Upper lobe of left lung (tissue), 6 donors: ENCODE data around the gene TSC22D1. TPM values are rescaled to one million over a fixed set of nuclear protein-coding genes. Genes with fewer than 3 reads are reported as not detected.

Source experiments
- ATAC-seq, 2 donors: fragments of 200-7000 bp; cut with Tn5 transposase; one replicate each; pipeline ENCODE4 v1.9.1; 2022; ENCODE audit warnings: mild to moderate bottlenecking in 2 of 2, moderate library complexity in 2 of 2; ENCODE audit not compliant: low FRiP score in 2 of 2
- DNase-seq, 2 donors: peaks; one replicate each; pipeline ENCODE4 v3.0.0-alpha.2; 2019 to 2020
- H3K27ac ChIP-seq, 4 donors: fragments of 200-600 bp; sonication (generic); one replicate each; pipeline ENCODE4 v1.5.1; 2016 to 2019
- H3K27me3 ChIP-seq, 4 donors: fragments of 200-600 bp; sonication (generic); one replicate each; pipeline ENCODE4 v1.5.1; 2017 to 2019
- H3K36me3 ChIP-seq, 4 donors: fragments of 200-600 bp; sonication (generic); one replicate each; pipeline ENCODE4 v1.5.1; 2016 to 2019
- H3K4me1 ChIP-seq, 4 donors: fragments of 200-600 bp; sonication (generic); one replicate each; pipeline ENCODE4 v1.5.1; 2018 to 2019
- H3K4me3 ChIP-seq, 4 donors: fragments of 200-600 bp; sonication (generic); one replicate each; pipeline ENCODE4 v1.5.1; 2017 to 2019; ENCODE audit warnings: mild to moderate bottlenecking in 2 of 4, moderate library complexity in 1 of 4
- H3K9me3 ChIP-seq, 4 donors: fragments of 200-600 bp; sonication (generic); one replicate each; pipeline ENCODE4 v1.5.1; 2018 to 2019
- EP300 ChIP-seq, 4 donors: sonication (generic); formaldehyde crosslinking; IDR thresholded peaks; one replicate each; pipeline ENCODE4 v1.5.1; 2017; ENCODE audit warnings: antibody characterized with exemption in 4 of 4, control low read depth in 2 of 4
- POLR2A ChIP-seq, 4 donors: fragments of 450-650 bp; IDR thresholded peaks; one replicate each; pipeline ENCODE4 v1.5.1; 2016 to 2017; ENCODE audit warnings: antibody characterized with exemption in 4 of 4, mild to moderate bottlenecking in 2 of 4
- POLR2AphosphoS5 ChIP-seq, 2 donors: sonication (generic); formaldehyde crosslinking; IDR thresholded peaks; one replicate each; pipeline ENCODE4 v1.5.1; 2017; ENCODE audit warnings: antibody characterized with exemption in 2 of 2
- WGBS, 2 donors: methylation state at CpG; one replicate each; pipeline ENCODE4 v1.1.5; 2017 to 2018; 5-methylcytosine and 5-hydroxymethylcytosine counted together
- total RNA-seq, 6 donors: library from RNA; depleted of rRNA in 4 of 6; stranded (reverse); fragments of >200 nt in 4 of 6; gene quantifications; one replicate each; pipeline versions ENCODE4 v1.1.0 to v1.2.1, GENCODE V29; 2016 to 2021
- TF ChIP-seq, protein P1 (sequence below), 6 experiments: fragments of 450-650 bp in 4 of 6; fragments of 200-600 bp in 2 of 6; sonication (generic) in 2 of 6; IDR thresholded peaks; one replicate each; pipeline ENCODE4 v1.5.1; 2016 to 2019; ENCODE audit warnings: antibody characterized with exemption in 6 of 6
- donor health status: DM: no; HTN: no; CAD: no; lungs with moderate emphysema.
- donor health status: DM: no; HTN: yes; CAD: no; lungs with severe emphysema.

The TSC22D1 gene
- total RNA-seq, 6 donors from 2014 or later = 66.0 to 158 (median 115) TPM

- H3K9me3 ChIP-seq = no peaks in the 10 kb centered on the region
- DNase-seq (no peak), ATAC-seq (no peak)
- TF ChIP-seq, protein P1, sequence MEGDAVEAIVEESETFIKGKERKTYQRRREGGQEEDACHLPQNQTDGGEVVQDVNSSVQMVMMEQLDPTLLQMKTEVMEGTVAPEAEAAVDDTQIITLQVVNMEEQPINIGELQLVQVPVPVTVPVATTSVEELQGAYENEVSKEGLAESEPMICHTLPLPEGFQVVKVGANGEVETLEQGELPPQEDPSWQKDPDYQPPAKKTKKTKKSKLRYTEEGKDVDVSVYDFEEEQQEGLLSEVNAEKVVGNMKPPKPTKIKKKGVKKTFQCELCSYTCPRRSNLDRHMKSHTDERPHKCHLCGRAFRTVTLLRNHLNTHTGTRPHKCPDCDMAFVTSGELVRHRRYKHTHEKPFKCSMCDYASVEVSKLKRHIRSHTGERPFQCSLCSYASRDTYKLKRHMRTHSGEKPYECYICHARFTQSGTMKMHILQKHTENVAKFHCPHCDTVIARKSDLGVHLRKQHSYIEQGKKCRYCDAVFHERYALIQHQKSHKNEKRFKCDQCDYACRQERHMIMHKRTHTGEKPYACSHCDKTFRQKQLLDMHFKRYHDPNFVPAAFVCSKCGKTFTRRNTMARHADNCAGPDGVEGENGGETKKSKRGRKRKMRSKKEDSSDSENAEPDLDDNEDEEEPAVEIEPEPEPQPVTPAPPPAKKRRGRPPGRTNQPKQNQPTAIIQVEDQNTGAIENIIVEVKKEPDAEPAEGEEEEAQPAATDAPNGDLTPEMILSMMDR (IDR thresholded peaks at IDR 0.05) = no peak
- H3K4me3 ChIP-seq = no peak overlapping the region
- H3K27ac ChIP-seq = no peak overlapping the region
- no peaks in the 10 kb centered on the region for H3K36me3 ChIP-seq
- WGBS, 2 donors = 68 to 76% methylated on average over 2 of the region's 2 CpGs
- peaks cover 0 to 4% (median 1%) of the 10 kb centered on the region in 4 donors for H3K4me1 ChIP-seq
- H3K27me3 ChIP-seq = no peaks in the 10 kb centered on the region
Observed at GRCh38 chr13:44411841-44412240, 164.3 kb downstream of the TSC22D1 start.

DNA sequence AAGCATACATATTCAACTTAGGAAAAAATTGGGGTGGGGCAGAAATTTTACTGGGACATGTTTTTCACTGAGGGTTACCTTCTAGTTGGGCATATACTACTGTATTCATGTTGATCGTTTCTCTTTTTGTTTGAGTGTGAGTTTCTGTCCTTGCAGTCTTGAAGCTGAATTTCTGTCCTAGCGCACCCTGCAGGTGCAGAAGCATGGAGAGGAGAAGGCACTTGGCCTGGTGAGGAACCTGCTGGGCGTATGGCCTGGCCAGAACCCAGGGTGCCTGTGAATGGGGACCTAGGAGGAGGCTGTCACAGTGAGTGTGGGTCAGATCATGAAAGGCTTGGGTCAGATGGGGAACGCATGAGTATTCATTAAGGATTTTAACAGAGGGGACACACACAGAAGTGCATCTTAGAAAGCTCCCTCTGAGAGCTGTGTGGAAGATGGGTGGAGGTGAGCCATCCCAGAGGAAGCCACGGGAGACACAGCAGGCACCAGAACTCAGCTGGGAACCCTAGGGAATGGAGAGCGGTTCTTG is 165.7 kb downstream of the TSC22D1 start:
- no peak overlapping the region for H3K27ac ChIP-seq
- no peaks in the 10 kb centered on the region for H3K36me3 ChIP-seq
- TF ChIP-seq, protein P1 (IDR thresholded peaks at IDR 0.05) = no peak
- TF ChIP-seq EP300 (IDR thresholded peaks at IDR 0.05) (no peak), POLR2AphosphoS5 (IDR thresholded peaks at IDR 0.05) (no peak), POLR2A (IDR thresholded peaks at IDR 0.05) (no peak)
- H3K9me3 ChIP-seq = no peaks in the 10 kb centered on the region
- H3K27me3 ChIP-seq = no peaks in the 10 kb centered on the region
- WGBS, 2 donors = 87 to 93% methylated on average over 5 to 6 of the region's 6 CpGs
- H3K4me3 ChIP-seq = no peak overlapping the region
- ATAC-seq (no peak), DNase-seq (no peak)
- H3K4me1 ChIP-seq = peaks cover 0 to 11% (median 7%) of the 10 kb centered on the region in 4 donors

DNA sequence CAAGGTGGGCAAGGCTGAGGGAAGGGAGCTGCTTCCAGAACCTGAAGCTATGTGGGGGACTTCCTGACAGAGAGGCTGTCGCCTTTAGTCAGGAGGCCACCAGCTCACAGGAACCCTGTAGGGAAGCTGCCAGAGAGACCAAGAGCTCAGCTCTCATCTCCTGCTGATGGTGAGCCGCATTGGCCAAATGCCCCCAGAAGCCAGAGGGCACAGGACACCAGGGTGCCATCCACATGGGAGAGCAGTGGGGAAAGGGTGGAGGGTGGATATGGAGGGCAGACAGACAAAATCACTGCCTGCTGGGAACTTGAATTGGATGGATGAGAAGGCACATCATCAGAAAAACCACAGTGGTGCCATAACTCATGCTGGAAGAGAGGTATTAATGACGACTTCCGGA is 166.5 kb downstream of the TSC22D1 start:
- H3K9me3 ChIP-seq = no peaks in the 10 kb centered on the region
- peaks cover 0 to 11% (median 7%) of the 10 kb centered on the region in 4 donors for H3K4me1 ChIP-seq
- no peaks in the 10 kb centered on the region for H3K27me3 ChIP-seq
- TF ChIP-seq POLR2AphosphoS5 (IDR thresholded peaks at IDR 0.05) (no peak), EP300 (IDR thresholded peaks at IDR 0.05) (no peak), POLR2A (IDR thresholded peaks at IDR 0.05) (no peak)
- TF ChIP-seq, protein P1 (IDR thresholded peaks at IDR 0.05) = no peak
- DNase-seq = no peak
- H3K27ac ChIP-seq = no peak overlapping the region
- no peak for ATAC-seq
- 71 to 91% methylated on average over 4 of the region's 4 CpGs for WGBS, 2 donors
- no peak overlapping the region for H3K4me3 ChIP-seq
- no peaks in the 10 kb centered on the region for H3K36me3 ChIP-seq

- no peak overlapping the region for H3K27ac ChIP-seq
- DNase-seq (no peak), ATAC-seq (no peak)
- TF ChIP-seq POLR2AphosphoS5 (IDR thresholded peaks at IDR 0.05) = no peak
- no peak for TF ChIP-seq POLR2A (IDR thresholded peaks at IDR 0.05)
- TF ChIP-seq EP300 (IDR thresholded peaks at IDR 0.05) = no peak
- TF ChIP-seq, protein P1 (IDR thresholded peaks at IDR 0.05) = no peak
- H3K9me3 ChIP-seq = no peaks in the 10 kb centered on the region
- 93 to 94% methylated on average over 5 to 7 of the region's 7 CpGs for WGBS, 2 donors
- no peaks in the 10 kb centered on the region for H3K27me3 ChIP-seq
- H3K36me3 ChIP-seq = no peaks in the 10 kb centered on the region
- no peak overlapping the region for H3K4me3 ChIP-seq
- H3K4me1 ChIP-seq = peaks cover 6 to 11% (median 7%) of the 10 kb centered on the region in 4 donors
Observed at GRCh38 chr13:44407891-44408290, 168.2 kb downstream of the TSC22D1 start.

GRCh38 chr13:44407379-44407778 is 168.8 kb downstream of the TSC22D1 start:
- Histone ChIP-seq H3K9me3 (no peaks in the 10 kb centered on the region), H3K4me1 (peaks cover 7 to 11% (median 8%) of the 10 kb centered on the region in 4 donors), H3K27me3 (no peaks in the 10 kb centered on the region), H3K4me3 (no peak overlapping the region), H3K27ac (peak overlapping the region in 1 of 4 donors; percentile 58), H3K36me3 (no peaks in the 10 kb centered on the region)
- 64 to 83% methylated on average over 3 of the region's 3 CpGs for WGBS, 2 donors
- ATAC-seq = no peak
- TF ChIP-seq POLR2AphosphoS5 (IDR thresholded peaks at IDR 0.05) (no peak), POLR2A (IDR thresholded peaks at IDR 0.05) (no peak), EP300 (IDR thresholded peaks at IDR 0.05) (no peak)
- TF ChIP-seq, protein P1 (IDR thresholded peaks at IDR 0.05) = no peak
- DNase-seq = no peak
